SK-N-MC (cell line): ENCODE measurements around the gene SEMA3C.

Source experiments
- EZH2 ChIP-seq: fragments of 200-600 bp; sonication (generic); IDR thresholded peaks from one replicate; pipeline ENCODE4 v1.6.1; 2017; ENCODE audit warnings: antibody characterized with exemption
- FOXP2 ChIP-seq: optimal IDR thresholded peaks from 2 replicates; pipeline ENCODE3; 2011; ENCODE audit warnings: mild to moderate bottlenecking, moderate library complexity; ENCODE audit not compliant: insufficient read depth; ENCODE audit errors: extremely low read length, control extremely low read depth
- POLR2AphosphoS5 ChIP-seq: IDR thresholded peaks from 2 replicates; pipeline ENCODE4 v1.6.1; 2012; ENCODE audit warnings: mild to moderate bottlenecking, low read depth, low read length, borderline replicate concordance

GRCh38 chr7:80907612-80908011, 11.2 kb downstream of the SEMA3C start:
- TF ChIP-seq EZH2 (no peak), POLR2AphosphoS5 (no peak), FOXP2 (no peak)
